Heart left ventricle (tissue), 16 donors: ENCODE data around the gene ASXL2. TPM values are rescaled to one million over a fixed set of nuclear protein-coding genes. Genes with fewer than 3 reads are reported as not detected.

ENCODE experiments used
- ATAC-seq, 4 donors: fragments of 200-7000 bp; cut with Tn5 transposase; one replicate each; pipeline ENCODE4 v1.9.1; 2020 to 2022; ENCODE audit warnings: moderate library complexity in 4 of 4, mild to moderate bottlenecking in 3 of 4, moderate number of reproducible peaks in 1 of 4
- DNase-seq, 5 donors: peaks; one replicate each; pipeline ENCODE4 v3.0.0-alpha.2; 2020
- H3K27ac ChIP-seq, 12 donors: fragments of 200-600 bp; sonication (generic) in 4 of 12; one replicate each; pipeline versions ENCODE4 v1.5.0 to v1.8.0; 2016 to 2022; ENCODE audit warnings: mild to moderate bottlenecking in 2 of 12
- H3K27me3 ChIP-seq, 9 donors: fragments of 200-600 bp; sonication (generic) in 2 of 9; one replicate each; pipeline versions ENCODE4 v1.5.1 to v1.8.0; 2016 to 2022; ENCODE audit warnings: mild to moderate bottlenecking in 3 of 9
- H3K36me3 ChIP-seq, 9 donors: fragments of 200-600 bp; sonication (generic) in 2 of 9; one replicate each; pipeline versions ENCODE4 v1.5.0 to v1.8.0; 2018 to 2022; ENCODE audit warnings: mild to moderate bottlenecking in 2 of 9
- H3K4me1 ChIP-seq, 12 donors: fragments of 200-600 bp; sonication (generic) in 4 of 12; one replicate each; pipeline versions ENCODE4 v1.5.0 to v1.8.0; 2016 to 2022; ENCODE audit warnings: mild to moderate bottlenecking in 3 of 12
- H3K4me3 ChIP-seq, 12 donors: fragments of 200-600 bp; sonication (generic) in 4 of 12; one replicate each; pipeline versions ENCODE4 v1.5.0 to v1.8.0; 2017 to 2022; ENCODE audit warnings: mild to moderate bottlenecking in 9 of 12, moderate library complexity in 4 of 12
- H3K9me3 ChIP-seq, 12 donors: fragments of 200-600 bp; sonication (generic) in 4 of 12; one replicate each; pipeline versions ENCODE4 v1.5.0 to v1.8.0; 2016 to 2022; ENCODE audit warnings: mild to moderate bottlenecking in 1 of 12
- CTCF ChIP-seq, 12 donors: fragments of 200-600 bp; sonication (generic) in 4 of 12; IDR thresholded peaks; one replicate each; pipeline versions ENCODE4 v1.5.0 to v1.8.0; 2018 to 2022; ENCODE audit warnings: antibody characterized with exemption in 12 of 12, mild to moderate bottlenecking in 5 of 12
- POLR2A ChIP-seq, 2 donors: fragments of 450-650 bp; IDR thresholded peaks; one replicate each; pipeline ENCODE4 v1.6.1; 2017; ENCODE audit warnings: antibody characterized with exemption in 2 of 2, mild to moderate bottlenecking in 2 of 2, moderate library complexity in 2 of 2
- whole genome bisulfite sequencing, 4 donors: extraction: QIAGEN DNeasy Blood & Tissue Kit in 2 of 4; methylation state at CpG; one replicate each; pipeline versions ENCODE4 v1.1.5 to v1.1.7; 2013 to 2018; 5-methylcytosine and 5-hydroxymethylcytosine counted together
- intact Hi-C, 10 donors: fragments of 100-400 bp; cut with DNase I; formaldehyde crosslinking; loops; one replicate each; pipeline versions ENCODE4 v1.11.1 to v1.14.2; 2022
- polyA plus RNA-seq, 2 donors: library from polyadenylated mRNA; stranded (reverse); fragments of 200-250 nt; gene quantifications; one replicate each; pipeline ENCODE4 v1.2.3, GENCODE V29; 2013
- total RNA-seq, 9 donors: library from RNA; depleted of rRNA in 2 of 9; stranded (reverse); fragments of >200 nt in 2 of 9; fragmentation: NEBNext Ultra II Directional in 3 of 9; extraction: Animal tissue kit (Norgen Biotek cat#: 25700) in 3 of 9; gene quantifications; one replicate each; pipeline versions ENCODE4 v1.1.0 to v1.2.4, GENCODE V29; 2016 to 2023
- donor health status: ischemic (EF 13 %, LVEDD 7.1; RV severe dilation, severe dysfunction).
- donor health status: healthy with polysubstance abuse.
- donor health status: DM: no; HTN: yes; CAD: no.
- donor health status: DM: no; HTN: no; CAD: no.
- donor health status: ischemic (EF 25% LVEDD 6.9; RV normal size, moderate dysfunction).
- donor health status: ischemic (EF 25% LVEDD 5.7; RV mildly dilated, moderate dysfunction).
- donor health status: healthy.
- donor health status: DM: yes; HTN: yes; CAD: no.
- donor health status: ischemic (EF 35%, LVEDD 5.7; RV mildly dilated, moderate dysfunction).
- donor health status: nonischemic (EF 11% LVEDD 7.7; RV severe dilation, severe dysfunction).
- donor health status: DM: yes; HTN: yes; CAD: no.
- donor health status: PGD.
- donor health status: ischemic (EF 29% LVEDD 5.4; RV normal size, mild dysfunction).
- donor health status: nonischemic (EF 23%, LVEDD 6.1; RV moderate dilation, normal function).

ASXL2 gene
- total and polyA plus RNA-seq, 11 donors: 1.9 to 35.3 (median 23.0) TPM

- 97 to 98% (median 97%) methylated on average over 4 of the region's 4 CpGs for WGBS, 4 donors
- intact Hi-C loops: no loop called here
- ATAC-seq (no peak), DNase-seq (no peak)
- Histone ChIP-seq H3K9me3 (peaks cover 0 to 3% (median 0%) of the 10 kb centered on the region in 12 donors), H3K4me3 (no peak overlapping the region), H3K27ac (no peak overlapping the region), H3K36me3 (peaks cover 0 to 47% (median 43%) of the 10 kb centered on the region in 9 donors), H3K4me1 (no peaks in the 10 kb centered on the region), H3K27me3 (no peaks in the 10 kb centered on the region)
- TF ChIP-seq CTCF (IDR thresholded peaks at IDR 0.05) (no peak), POLR2A (IDR thresholded peaks at IDR 0.05) (no peak)
Measured at GRCh38 chr2:25772078-25772477, 106.2 kb downstream of the ASXL2 start.

GRCh38 chr2:25763575-25763974 is 114.7 kb downstream of the ASXL2 start:
- ATAC-seq: no peak
- Histone ChIP-seq H3K4me1 (no peaks in the 10 kb centered on the region), H3K36me3 (peaks cover 0 to 88% (median 65%) of the 10 kb centered on the region in 9 donors), H3K4me3 (no peak overlapping the region), H3K9me3 (no peaks in the 10 kb centered on the region), H3K27ac (no peak overlapping the region), H3K27me3 (no peaks in the 10 kb centered on the region)
- WGBS, 4 donors: 89 to 100% (median 97%) methylated on average over 1 of the region's 1 CpG
- DNase-seq: no peak
- TF ChIP-seq POLR2A (IDR thresholded peaks at IDR 0.05) (no peak), CTCF (IDR thresholded peaks at IDR 0.05) (no peak)
- intact Hi-C loops: no loop called here

GRCh38 chr2:25760297-25760696 is 118.0 kb downstream of the ASXL2 start:
- DNase-seq (no peak), ATAC-seq (no peak)
- no peak overlapping the region for H3K4me3 ChIP-seq
- H3K27ac ChIP-seq: no peak overlapping the region
- WGBS, 4 donors: 92 to 97% (median 94%) methylated on average over 1 of the region's 1 CpG
- no peak for TF ChIP-seq POLR2A (IDR thresholded peaks at IDR 0.05)
- TF ChIP-seq CTCF (IDR thresholded peaks at IDR 0.05): no peak
- no peaks in the 10 kb centered on the region for H3K27me3 ChIP-seq
- H3K9me3 ChIP-seq: no peaks in the 10 kb centered on the region
- intact Hi-C loops: no loop called here
- H3K36me3 ChIP-seq: peaks cover 0 to 88% (median 56%) of the 10 kb centered on the region in 9 donors
- no peaks in the 10 kb centered on the region for H3K4me1 ChIP-seq

- DNase-seq: no peak
- Histone ChIP-seq H3K27ac (no peak overlapping the region), H3K9me3 (no peaks in the 10 kb centered on the region), H3K27me3 (no peaks in the 10 kb centered on the region), H3K36me3 (peaks cover 0 to 88% (median 62%) of the 10 kb centered on the region in 9 donors), H3K4me1 (no peaks in the 10 kb centered on the region), H3K4me3 (no peak overlapping the region)
- ATAC-seq: no peak
- 89 to 100% (median 95%) methylated on average over 1 of the region's 1 CpG for WGBS, 4 donors
- intact Hi-C loops: no loop called here
- TF ChIP-seq POLR2A (IDR thresholded peaks at IDR 0.05) (no peak), CTCF (IDR thresholded peaks at IDR 0.05) (no peak)
Measured at GRCh38 chr2:25758348-25758747, 119.9 kb downstream of the ASXL2 start.
